ENCODE data around the gene CEACAM1.

The CEACAM1 gene

DNA sequence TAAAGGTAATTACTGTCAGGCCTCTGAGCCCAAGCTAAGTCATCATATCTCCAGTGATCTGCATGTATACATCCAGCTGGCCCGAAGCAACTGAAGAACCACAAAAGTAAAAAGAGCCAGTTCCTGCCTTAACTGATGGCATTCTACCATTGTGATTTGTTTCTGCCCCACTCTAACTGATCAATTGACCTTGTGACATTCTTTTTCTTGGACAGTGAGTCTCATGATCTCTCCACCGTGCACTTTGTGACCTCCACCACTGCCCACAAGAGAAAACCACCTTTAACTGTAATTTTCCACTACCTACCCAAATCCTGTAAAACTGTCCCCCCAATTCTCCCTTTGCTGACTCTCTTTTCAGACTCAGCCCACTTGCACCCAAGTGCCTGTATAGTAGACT is 68.4 kb downstream of the CEACAM1 start:
- DNase-seq (ENCODE audit: low read depth) = no peak
- H3K4me3 ChIP-seq (ENCODE audit: low read depth, low read length) = no peak overlapping the region
